GM18873 (cell line): Measurements from ENCODE around the gene MCM3AP.
A peak's percentile ranks its signal among the peaks of the same experiment; 100 is the strongest.
"Not testable (repeated sequence)": the region's sequence is repeated elsewhere in the genome, so short reads cannot be mapped to it uniquely, and the experiment has no call there.

Source experiments
- ATAC-seq: cut with Tn5 transposase; IDR thresholded peaks from one replicate; pipeline ENCODE4 v1.9.1; 2021; ENCODE audit warnings: mild to moderate bottlenecking, moderate library complexity, moderate number of reproducible peaks; ENCODE audit not compliant: unreplicated experiment, low FRiP score

Gene MCM3AP

GRCh38 chr21:46312949-46313348 lies 27.5 kb upstream of the MCM3AP start:
- no peak for ATAC-seq

GRCh38 chr21:46311568-46311967 lies 26.2 kb upstream of the MCM3AP start:
- no peak for ATAC-seq

- not testable (repeated sequence) for ATAC-seq
Observed at GRCh38 chr21:46310260-46310659, 24.8 kb upstream of the MCM3AP start.

- no peak for ATAC-seq
Observed at GRCh38 chr21:46308431-46308830, 23.0 kb upstream of the MCM3AP start.

GRCh38 chr21:46307625-46308024 lies 22.2 kb upstream of the MCM3AP start:
- ATAC-seq, result no peak

DNA sequence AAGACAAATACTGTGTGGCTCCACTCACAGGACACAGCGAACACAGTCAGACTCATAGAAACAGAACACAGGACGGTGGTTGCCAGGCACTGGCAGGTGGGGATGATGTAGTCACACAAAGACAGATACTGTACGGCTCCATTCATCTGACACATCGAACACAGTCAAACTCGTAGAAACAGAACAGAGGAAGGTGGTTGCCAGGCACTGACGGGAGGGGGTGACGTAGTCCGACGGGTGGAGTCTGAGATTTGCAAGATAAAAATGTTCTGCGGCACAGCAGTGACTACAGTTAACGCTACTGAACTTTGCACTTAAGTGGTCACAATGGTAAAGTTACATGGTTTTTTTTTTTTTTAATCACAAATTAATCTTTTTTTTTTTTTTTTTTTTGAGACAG lies 19.5 kb upstream of the MCM3AP start:
- no peak for ATAC-seq

DNA sequence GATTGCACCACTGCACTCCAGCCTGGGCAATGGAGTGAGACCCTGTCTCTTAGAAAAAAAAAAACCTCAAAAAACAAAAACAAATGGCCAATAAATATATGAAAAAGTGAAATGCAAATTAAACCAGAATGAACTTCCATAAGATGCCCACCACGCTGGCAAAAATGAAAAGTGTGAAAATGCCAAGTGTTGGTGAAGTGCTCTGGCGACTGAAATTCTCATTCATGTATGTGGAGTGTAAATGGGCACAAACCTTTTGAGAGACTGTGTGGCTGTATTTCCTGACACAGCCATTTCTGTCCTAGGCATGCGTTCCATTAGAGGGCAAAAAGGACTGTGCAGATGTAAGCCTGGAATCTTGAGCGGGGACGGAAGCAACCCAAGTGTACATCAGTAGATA lies 19.0 kb upstream of the MCM3AP start:
- no peak for ATAC-seq

GRCh38 chr21:46301759-46302158 lies 16.3 kb upstream of the MCM3AP start:
- no peak for ATAC-seq

GRCh38 chr21:46299167-46299566 lies 13.8 kb upstream of the MCM3AP start:
- no peak for ATAC-seq

- ATAC-seq, result no peak
Observed at GRCh38 chr21:46297338-46298271, 12.2 kb upstream of the MCM3AP start.

GRCh38 chr21:46295996-46296752 lies 10.8 kb upstream of the MCM3AP start:
- no peak for ATAC-seq

GRCh38 chr21:46295177-46295770 lies 9.9 kb upstream of the MCM3AP start:
- ATAC-seq, result no peak

GRCh38 chr21:46294647-46295176 lies 9.3 kb upstream of the MCM3AP start:
- no peak for ATAC-seq

DNA sequence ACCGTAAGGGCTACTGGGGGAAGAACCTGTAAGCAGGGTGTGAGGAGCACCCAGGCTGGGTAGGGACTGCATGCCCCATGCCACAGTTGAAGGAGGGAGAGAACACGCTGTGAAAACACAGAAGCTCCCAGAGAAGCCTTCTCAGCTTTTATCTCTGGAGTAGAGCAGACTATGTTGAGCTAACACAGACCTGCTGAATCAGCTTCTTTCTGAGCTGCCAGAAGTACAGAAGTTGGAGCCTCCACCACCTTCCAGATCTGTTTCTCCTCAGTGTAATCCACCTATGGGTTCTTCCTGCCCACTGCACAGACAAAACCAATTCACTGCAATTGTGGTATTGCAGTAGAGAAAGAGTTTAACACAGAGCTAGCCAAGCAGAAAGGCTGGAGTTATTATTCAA lies 6.2 kb upstream of the MCM3AP start:
- ATAC-seq, result no peak

GRCh38 chr21:46289655-46290179 lies 4.3 kb upstream of the MCM3AP start:
- no peak for ATAC-seq

- ATAC-seq, result no peak
Observed at GRCh38 chr21:46287541-46287940, 2.1 kb upstream of the MCM3AP start.

DNA sequence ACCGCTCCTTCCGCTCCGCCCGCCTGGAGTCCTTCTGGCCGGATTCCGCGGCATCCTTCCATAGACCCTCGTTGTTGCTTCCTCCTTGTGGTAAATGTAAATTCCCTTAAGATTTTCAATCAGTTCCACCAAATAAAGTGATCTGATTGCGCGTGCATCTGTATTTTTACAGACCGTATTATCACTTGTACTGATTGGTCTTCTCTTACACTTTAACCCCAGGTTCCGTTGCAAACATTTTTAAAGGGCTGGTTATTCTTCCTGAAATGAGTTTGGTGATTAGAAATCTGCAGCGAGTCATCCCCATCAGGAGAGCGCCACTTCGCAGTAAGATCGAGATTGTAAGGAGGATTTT lies 1.2 kb upstream of the MCM3AP start:
- no peak for ATAC-seq

GRCh38 chr21:46285761-46286647 lies 593 bp upstream of the MCM3AP start, which contains the start of gene YBEY:
TSS of gene YBEY (plus strand) at chr21:46286342. CDS start at chr21:46286914, 572 bp downstream.
- peak; percentile 78 for ATAC-seq

GRCh38 chr21:46284733-46285132 lies 678 bp downstream of the MCM3AP start:
- ATAC-seq, result no peak
